Activated B cell treated with CpG ODN at 0.5 μM for 24 hours (primary cell): ENCODE measurements around the gene GATA1. TPM values are rescaled to one million over a fixed set of nuclear protein-coding genes. Genes with fewer than 3 reads are reported as not detected.

Source experiments
- ATAC-seq: fragments of 200-7000 bp; cut with Tn5 transposase; one replicate; pipeline ENCODE4 v1.10.0; 2021; ENCODE audit warnings: low read depth, mild to moderate bottlenecking, moderate library complexity
- CTCF ChIA-PET: fragments of 350-600 bp; sonication (Branson Sonifier 250); formaldehyde crosslinking; loops from one replicate; lab custom pipeline; 2021; ENCODE audit warnings: antibody characterized with exemption; lab: Charles Lee
- POLR2A ChIA-PET: fragments of 350-600 bp; sonication (Branson Sonifier 250); formaldehyde crosslinking; loops from one replicate; lab custom pipeline; 2021; ENCODE audit warnings: antibody characterized with exemption; lab: Charles Lee
- DNase-seq: peaks from one replicate; pipeline ENCODE4 v3.0.0; 2022
- H3K27ac Mint-ChIP-seq: one replicate; pipeline ENCODE4 v1.8.0; 2020; ENCODE audit warnings: mixed read lengths
- H3K27me3 Mint-ChIP-seq: one replicate; pipeline ENCODE4 v1.8.0; 2021; ENCODE audit warnings: mixed read lengths
- H3K36me3 Mint-ChIP-seq: one replicate; pipeline ENCODE4 v1.8.0; 2021; ENCODE audit warnings: low read depth, mixed read lengths
- H3K4me1 Mint-ChIP-seq: one replicate; pipeline ENCODE4 v1.8.0; 2021; ENCODE audit warnings: mixed read lengths
- H3K4me3 Mint-ChIP-seq: one replicate; pipeline ENCODE4 v1.8.0; 2020; ENCODE audit warnings: mild to moderate bottlenecking, mixed read lengths
- H3K9me3 Mint-ChIP-seq: one replicate; pipeline ENCODE4 v1.8.0; 2020; ENCODE audit warnings: mixed read lengths
- CTCF ChIP-seq: fragments of 200-600 bp; IDR thresholded peaks from one replicate; pipeline ENCODE4 v1.8.0; 2022; ENCODE audit warnings: antibody characterized with exemption, mild to moderate bottlenecking
- intact Hi-C: fragments of 100-400 bp; cut with micrococcal nuclease; formaldehyde crosslinking; loops from one replicate; pipeline ENCODE4 v1.15.1; 2024
- total RNA-seq: library from RNA; stranded (reverse); gene quantifications from 2 replicates; pipeline ENCODE4 v1.2.3, GENCODE V29; 2022

Gene GATA1
- total RNA-seq, 1 donor from 2014 or later, result not detected

- POLR2A ChIA-PET, result no interaction called here
- Mint-ChIP-seq H3K4me3 (no peak overlapping the region), H3K27ac (no peak overlapping the region), H3K4me1 (no peaks in the 10 kb centered on the region), H3K9me3 (no peaks in the 10 kb centered on the region), H3K27me3 (peaks cover 17% of the 10 kb centered on the region), H3K36me3 (no peaks in the 10 kb centered on the region)
- intact Hi-C loops, result no loop called here
- no peak for ATAC-seq
- CTCF ChIA-PET, result no interaction called here
- DNase-seq, result no peak
- no peak for TF ChIP-seq CTCF
Observed at GRCh38 chrX:48787505-48788443, 1.4 kb downstream of the GATA1 start.

DNA sequence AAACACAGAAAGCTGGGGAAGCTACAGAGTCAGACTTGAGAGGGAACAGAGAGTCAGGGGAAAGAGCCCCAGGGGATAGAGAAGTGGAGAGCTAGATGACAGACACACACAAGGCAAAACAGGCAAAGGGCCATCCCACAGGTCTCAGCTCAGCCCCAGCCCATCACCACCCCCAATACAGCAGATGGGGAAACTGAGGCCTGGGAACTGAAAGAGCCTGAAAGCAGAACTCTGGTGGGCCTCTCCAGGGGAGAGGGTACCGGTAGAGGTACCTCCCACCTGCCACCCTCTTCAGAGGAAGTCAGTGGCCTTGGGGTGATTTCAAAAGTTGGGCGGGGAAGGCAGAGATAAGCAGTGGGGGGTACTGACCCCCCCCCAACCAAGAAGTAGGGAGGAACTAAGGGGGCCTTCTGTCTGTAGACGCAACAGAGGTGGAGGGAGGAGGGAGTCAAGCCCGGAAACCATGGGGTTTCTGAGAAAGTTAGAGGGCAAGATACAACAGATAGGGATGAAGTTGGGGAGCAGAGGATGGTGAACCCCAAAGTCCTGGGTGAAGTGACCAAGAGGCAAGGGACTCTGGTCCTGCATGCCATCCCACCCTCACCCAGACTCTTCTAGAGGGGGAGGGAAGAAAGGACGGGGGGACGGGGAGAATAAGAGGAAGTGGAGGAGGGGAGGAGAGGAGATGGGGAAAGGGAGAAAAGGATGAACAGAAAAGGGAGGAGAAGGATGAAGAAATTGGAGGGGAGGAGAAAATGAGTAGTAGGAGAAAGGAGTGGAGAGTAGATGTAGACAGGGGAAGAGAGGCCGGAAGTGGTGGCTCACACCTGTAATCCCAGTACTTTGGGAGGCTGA is 3.2 kb downstream of the GATA1 start:
- ATAC-seq, result no peak
- POLR2A ChIA-PET, result no interaction called here
- no peak overlapping the region for H3K27ac Mint-ChIP-seq

GRCh38 chrX:48790477-48790876 is 4.1 kb downstream of the GATA1 start:
- no peak overlapping the region for H3K4me3 Mint-ChIP-seq
- CTCF ChIA-PET, result no interaction called here
- POLR2A ChIA-PET, result no interaction called here
- no peak for TF ChIP-seq CTCF
- intact Hi-C loops, result no loop called here
- H3K27ac Mint-ChIP-seq, result no peak overlapping the region
- no peaks in the 10 kb centered on the region for H3K36me3 Mint-ChIP-seq
- DNase-seq (no peak), ATAC-seq (no peak)
- no peaks in the 10 kb centered on the region for H3K9me3 Mint-ChIP-seq
- H3K27me3 Mint-ChIP-seq, result peaks cover 15% of the 10 kb centered on the region
- H3K4me1 Mint-ChIP-seq, result no peaks in the 10 kb centered on the region

More for the DNA sequence above, 3.2 kb downstream of the GATA1 start:
- intact Hi-C loops, result no loop called here
- H3K9me3 Mint-ChIP-seq, result no peaks in the 10 kb centered on the region
- DNase-seq, result no peak
- H3K4me1 Mint-ChIP-seq, result no peaks in the 10 kb centered on the region
- no peak overlapping the region for H3K4me3 Mint-ChIP-seq
- H3K27me3 Mint-ChIP-seq, result peaks cover 17% of the 10 kb centered on the region
- H3K36me3 Mint-ChIP-seq, result no peaks in the 10 kb centered on the region
- CTCF ChIA-PET, result no interaction called here
- TF ChIP-seq CTCF, result no peak

DNA sequence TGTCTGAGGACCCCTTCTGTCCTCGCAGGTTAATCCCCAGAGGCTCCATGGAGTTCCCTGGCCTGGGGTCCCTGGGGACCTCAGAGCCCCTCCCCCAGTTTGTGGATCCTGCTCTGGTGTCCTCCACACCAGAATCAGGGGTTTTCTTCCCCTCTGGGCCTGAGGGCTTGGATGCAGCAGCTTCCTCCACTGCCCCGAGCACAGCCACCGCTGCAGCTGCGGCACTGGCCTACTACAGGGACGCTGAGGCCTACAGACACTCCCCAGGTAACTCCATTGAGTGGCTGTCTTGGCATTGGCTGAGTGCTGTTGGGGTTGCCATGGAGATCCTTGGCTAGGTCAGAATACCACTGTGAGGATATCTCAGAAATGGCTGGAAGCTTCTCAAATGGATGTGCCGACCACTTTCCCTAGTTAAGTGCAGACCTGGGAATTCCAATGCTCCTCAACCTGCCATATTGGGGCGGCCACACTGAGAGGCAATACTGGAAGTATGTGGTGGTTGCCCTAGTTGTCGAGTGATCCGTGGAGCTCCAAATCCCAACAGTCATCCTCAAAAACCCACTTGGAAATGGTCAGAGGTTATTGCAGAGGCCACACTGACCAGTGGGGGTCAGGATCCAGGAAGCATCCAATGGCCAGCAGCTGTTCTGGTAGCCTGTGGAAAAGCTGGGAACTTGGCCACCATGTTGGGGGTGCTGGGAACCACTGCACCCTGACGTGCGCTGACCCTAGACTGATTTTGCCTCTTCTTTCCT is 4.9 kb downstream of the GATA1 start:
- no peak for TF ChIP-seq CTCF
- ChIA-PET POLR2A (no interaction called here), CTCF (no interaction called here)
- Mint-ChIP-seq H3K9me3 (no peaks in the 10 kb centered on the region), H3K27me3 (peaks cover 12% of the 10 kb centered on the region), H3K4me1 (no peaks in the 10 kb centered on the region), H3K27ac (no peak overlapping the region), H3K4me3 (no peak overlapping the region), H3K36me3 (no peaks in the 10 kb centered on the region)
- intact Hi-C loops, result no loop called here
- ATAC-seq (no peak), DNase-seq (no peak)
